Spleen (tissue), 11 donors: ENCODE measurements around the gene MYPN. TPM values are rescaled to one million over a fixed set of nuclear protein-coding genes. Genes with fewer than 3 reads are reported as not detected.
A peak's percentile ranks its signal among the peaks of the same experiment; 100 is the strongest.

Experiments used
- DNase-seq: peaks from one replicate; pipeline ENCODE4 v3.0.0-alpha.2; 2020
- H3K27ac ChIP-seq, 8 donors: fragments of 200-600 bp; sonication (generic) in 7 of 8; 1 replicate in 4 of 8; 2 replicates in 4 of 8; pipeline versions ENCODE4 v1.5.0 to v1.8.0; 2016 to 2021; ENCODE audit warnings: inconsistent platforms in 4 of 8, mild to moderate bottlenecking in 4 of 8, moderate library complexity in 1 of 8
- H3K27me3 ChIP-seq, 7 donors: fragments of 200-600 bp; sonication (generic) in 6 of 7; replicated peaks in 1 of 7; 1 replicate in 4 of 7; 2 replicates in 3 of 7; pipeline versions ENCODE4 v1.5.0 to v1.8.0; 2016 to 2021; ENCODE audit warnings: inconsistent platforms in 3 of 7, mild to moderate bottlenecking in 1 of 7
- H3K36me3 ChIP-seq, 6 donors: fragments of 200-600 bp; sonication (generic) in 5 of 6; 1 replicate in 4 of 6; 2 replicates in 2 of 6; pipeline versions ENCODE4 v1.5.0 to v1.8.0; 2016 to 2021; ENCODE audit warnings: inconsistent platforms in 2 of 6
- H3K4me1 ChIP-seq, 6 donors: fragments of 200-600 bp; sonication (generic) in 5 of 6; 1 replicate in 3 of 6; 2 replicates in 3 of 6; pipeline versions ENCODE4 v1.5.0 to v1.8.0; 2016 to 2021; ENCODE audit warnings: inconsistent platforms in 3 of 6
- H3K4me3 ChIP-seq, 8 donors: fragments of 200-600 bp; sonication (generic) in 7 of 8; 1 replicate in 4 of 8; 2 replicates in 4 of 8; pipeline versions ENCODE4 v1.5.0 to v1.8.0; 2016 to 2021; ENCODE audit warnings: inconsistent platforms in 4 of 8, mild to moderate bottlenecking in 4 of 8, moderate library complexity in 2 of 8
- H3K9me3 ChIP-seq, 8 donors: fragments of 200-600 bp; sonication (generic) in 7 of 8; 1 replicate in 4 of 8; 2 replicates in 4 of 8; pipeline versions ENCODE4 v1.5.0 to v1.8.0; 2016 to 2021; ENCODE audit warnings: inconsistent platforms in 4 of 8
- CTCF ChIP-seq, 11 experiments: fragments of 200-600 bp in 7 of 11; fragments of 450-650 bp in 4 of 11; sonication (generic) in 4 of 11; IDR thresholded peaks in 8 of 11; conservative IDR thresholded peaks in 3 of 11; 1 replicate in 7 of 11; 2 replicates in 4 of 11; pipeline versions ENCODE4 v1.4.0 to v1.8.0; 2016 to 2021; ENCODE audit warnings: antibody characterized with exemption in 11 of 11, inconsistent platforms in 4 of 11, mild to moderate bottlenecking in 1 of 11
- POLR2A ChIP-seq, 3 donors: fragments of 450-650 bp; IDR thresholded peaks; one replicate each; pipeline ENCODE4 v1.5.1; 2017; ENCODE audit warnings: antibody characterized with exemption in 3 of 3, mild to moderate bottlenecking in 1 of 3
- POLR2AphosphoS5 ChIP-seq, 3 donors: sonication (generic); formaldehyde crosslinking; IDR thresholded peaks; one replicate each; pipeline ENCODE4 v1.5.1; 2017; ENCODE audit warnings: antibody characterized with exemption in 3 of 3
- WGBS, 5 donors: extraction: QIAGEN DNeasy Blood & Tissue Kit in 3 of 5; methylation state at CpG; one replicate each; pipeline versions ENCODE4 v1.1.5 to v1.1.7; 2013 to 2018; 5-methylcytosine and 5-hydroxymethylcytosine counted together
- intact Hi-C: fragments of 100-400 bp; cut with DNase I; formaldehyde crosslinking; loops from one replicate; pipeline ENCODE4 v1.15.0; 2023; ENCODE audit warnings: low total_unique reads
- polyA plus RNA-seq, 3 donors: library from polyadenylated mRNA; stranded (reverse); fragments of 200-250 nt; gene quantifications; one replicate each; pipeline ENCODE4 v1.2.1, GENCODE V29; 2013
- total RNA-seq, 7 donors: library from RNA; depleted of rRNA in 3 of 7; stranded (reverse); fragments of >200 nt in 3 of 7; fragmentation: NEBNext Ultra II Directional in 4 of 7; extraction: Animal tissue kit (Norgen Biotek cat#: 25700) in 4 of 7; gene quantifications; one replicate each; pipeline versions ENCODE4 v1.1.0 to v1.2.1, GENCODE V29; 2016 to 2021
- donor health status: healthy with polysubstance abuse.
- donor health status: DM: no; HTN: no; CAD: no; lungs with moderate emphysema.
- donor health status: DM: no; HTN: no; CAD: no.
- donor health status: Bipolar disorder and iron deficiency.
- donor health status: healthy.
- donor health status: DM: no; HTN: no; CAD: no.
- donor health status: DM: yes; HTN: yes; CAD: no.

The MYPN gene
- total and polyA plus RNA-seq, 10 donors: 0.03 to 0.94 (median 0.06) TPM; not detected in 5

- Histone ChIP-seq H3K4me1 (peaks cover 0 to 26% (median 15%) of the 10 kb centered on the region in 6 donors), H3K36me3 (no peaks in the 10 kb centered on the region), H3K27me3 (no peaks in the 10 kb centered on the region), H3K4me3 (peak overlapping the region in 1 of 8 donors; percentile 2), H3K9me3 (no peaks in the 10 kb centered on the region), H3K27ac (peak overlapping the region; percentile 46 to 77 (median 64))
- 31 to 38% (median 36%) methylated on average over 8 of the region's 8 CpGs for WGBS, 5 donors
- TF ChIP-seq CTCF (IDR thresholded peaks at IDR 0.05 in 8 of 11, conservative IDR thresholded peaks at IDR 0.05 in 3 of 11) (no peak), POLR2AphosphoS5 (IDR thresholded peaks at IDR 0.05) (peak in 1 of 3 donors; percentile 70), POLR2A (IDR thresholded peaks at IDR 0.05) (no peak)
- intact Hi-C loops: no loop called here
- no peak for DNase-seq
Observed at GRCh38 chr10:68153473-68154210, 44.4 kb downstream of the MYPN start.

- peak overlapping the region in 1 of 8 donors; percentile 2 for H3K4me3 ChIP-seq
- H3K27me3 ChIP-seq: no peaks in the 10 kb centered on the region
- H3K27ac ChIP-seq: peak overlapping the region; percentile 46 to 77 (median 64)
- H3K36me3 ChIP-seq: no peaks in the 10 kb centered on the region
- peaks cover 0 to 26% (median 15%) of the 10 kb centered on the region in 6 donors for H3K4me1 ChIP-seq
- intact Hi-C loops: no loop called here
- WGBS, 5 donors: 5 to 16% (median 9%) methylated on average over 3 of the region's 3 CpGs
- peak in 2 of 3 donors; percentile 58 to 78 for TF ChIP-seq POLR2AphosphoS5 (IDR thresholded peaks at IDR 0.05)
- no peak for TF ChIP-seq POLR2A (IDR thresholded peaks at IDR 0.05)
- TF ChIP-seq CTCF (IDR thresholded peaks at IDR 0.05 in 8 of 11, conservative IDR thresholded peaks at IDR 0.05 in 3 of 11): no peak
- no peaks in the 10 kb centered on the region for H3K9me3 ChIP-seq
- peak; percentile 80 for DNase-seq
Observed at GRCh38 chr10:68154211-68154497, 44.9 kb downstream of the MYPN start.

DNA sequence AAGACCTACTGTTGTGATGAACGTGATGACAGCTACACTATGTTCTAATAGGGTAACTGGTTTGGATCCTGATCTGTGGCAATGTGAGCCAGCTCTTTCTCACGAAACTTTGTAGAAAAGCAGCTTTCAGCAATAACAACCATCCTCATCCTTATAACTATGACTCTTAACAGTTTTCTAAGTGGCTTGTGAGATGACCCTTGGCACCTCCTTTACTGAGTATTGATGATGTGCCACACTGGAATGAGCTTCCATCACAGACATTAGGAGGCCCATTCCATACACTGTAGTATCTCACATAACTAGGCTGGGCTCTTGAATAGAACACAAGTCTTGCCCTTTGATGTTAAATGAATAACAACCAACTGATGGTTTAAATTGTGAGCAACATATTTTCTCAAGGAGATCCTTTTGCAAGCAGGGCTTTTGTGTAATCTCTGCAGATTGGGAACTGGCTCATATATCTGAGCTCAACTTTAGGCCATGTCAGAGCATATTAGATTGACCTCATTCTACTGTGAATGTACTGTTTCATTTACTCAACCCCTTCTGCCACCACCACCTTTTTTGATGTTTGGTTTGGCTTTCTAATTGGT is 46.4 kb downstream of the MYPN start:
- 43 to 71% (median 47%) methylated on average over 2 of the region's 2 CpGs for WGBS, 5 donors
- no peak for TF ChIP-seq POLR2AphosphoS5 (IDR thresholded peaks at IDR 0.05)
- no peak for TF ChIP-seq CTCF (IDR thresholded peaks at IDR 0.05 in 8 of 11, conservative IDR thresholded peaks at IDR 0.05 in 3 of 11)
- TF ChIP-seq POLR2A (IDR thresholded peaks at IDR 0.05): no peak
- intact Hi-C loops: loop anchor here (5.0 kb wide), 1 partner anchor 298 kb away; no protein-coding TSS in a partner anchor
- Histone ChIP-seq H3K27me3 (no peaks in the 10 kb centered on the region), H3K4me1 (peaks cover 0 to 26% (median 15%) of the 10 kb centered on the region in 6 donors), H3K36me3 (no peaks in the 10 kb centered on the region), H3K9me3 (no peaks in the 10 kb centered on the region), H3K27ac (no peak overlapping the region), H3K4me3 (no peak overlapping the region)
- no peak for DNase-seq
